HL-60 (cell line): ENCODE data around the gene HOXC5.

Source experiments
- DNase-seq, 2 experiments: peaks; one replicate each; pipeline ENCODE4 v3.0.0-alpha.2; 2010 to 2020; ENCODE audit warnings: low read depth in 1 of 2, low spot score in 1 of 2
- H3K27ac ChIP-seq: fragments of 250-450 bp; sonication (Bioruptor Pico); replicated peaks from 2 replicates; pipeline ENCODE4 v1.5.1; 2020; ENCODE audit warnings: mild to moderate bottlenecking, moderate library complexity
- H3K27me3 ChIP-seq: fragments of 250-450 bp; sonication (Bioruptor Pico); 2 replicates; pipeline ENCODE4 v1.5.1; 2021; ENCODE audit warnings: mild to moderate bottlenecking, moderate library complexity; ENCODE audit not compliant: insufficient read depth, poor library complexity, severe bottlenecking
- H3K4me3 ChIP-seq: replicated peaks from 2 replicates; pipeline ENCODE4 v1.5.1; 2011; ENCODE audit warnings: mild to moderate bottlenecking, control low read depth, low read length; ENCODE audit not compliant: insufficient read depth
- GABPA ChIP-seq: IDR thresholded peaks from 2 replicates; pipeline ENCODE4 v1.6.1; 2012; ENCODE audit warnings: low read depth
- POLR2AphosphoS5 ChIP-seq: IDR thresholded peaks from 2 replicates; pipeline ENCODE4 v1.6.1; 2012; ENCODE audit warnings: low read depth
- SPI1 ChIP-seq: IDR thresholded peaks from 2 replicates; pipeline ENCODE4 v1.6.1; 2012; ENCODE audit warnings: low read depth, mild to moderate bottlenecking, borderline replicate concordance
- TF ChIP-seq, protein P1 (sequence below): IDR thresholded peaks from 2 replicates; pipeline ENCODE4 v1.6.1; 2012; ENCODE audit warnings: low read depth; ENCODE audit not compliant: insufficient replicate concordance
- TF ChIP-seq, protein P2 (sequence below): IDR thresholded peaks from one replicate; pipeline ENCODE4 v1.5.1; 2011; ENCODE audit warnings: low read length, control low read depth, inconsistent platforms; ENCODE audit not compliant: insufficient read depth

The HOXC5 gene

DNA sequence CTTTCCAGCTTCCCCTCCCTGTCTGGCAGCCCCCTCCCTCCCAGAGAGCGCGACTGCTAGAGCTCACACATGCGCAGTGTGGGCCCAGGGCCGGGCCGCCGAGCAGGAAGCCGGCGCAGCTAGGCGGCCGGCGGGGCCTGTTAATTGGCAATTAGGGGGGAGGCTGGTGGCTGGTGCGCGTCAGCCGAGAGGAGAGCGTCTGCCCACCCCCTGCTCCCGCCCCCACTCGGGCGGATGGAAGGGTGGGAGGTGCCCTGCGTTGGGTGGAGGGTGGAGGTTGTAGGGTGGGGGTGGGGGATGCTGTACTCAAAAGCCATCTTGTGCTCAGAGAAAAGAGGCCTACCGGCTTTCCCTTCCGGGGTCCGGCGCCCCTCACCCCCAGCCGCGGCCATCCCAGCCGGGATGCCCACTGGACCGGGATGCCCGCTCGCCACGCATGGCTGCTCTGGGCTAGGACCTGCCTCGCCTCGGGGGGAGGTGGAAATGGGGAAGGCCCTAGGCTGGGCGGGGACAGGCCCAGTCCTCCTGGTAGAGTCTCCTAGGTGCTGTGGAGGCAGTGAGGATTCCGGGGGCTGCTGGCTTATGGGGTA, 14.9 kb upstream of the HOXC5 start:
- Histone ChIP-seq H3K4me3 (peak overlapping the region; percentile 39), H3K27ac (peak overlapping the region; percentile 40), H3K27me3 (peaks cover 42% of the 10 kb centered on the region)
- TF ChIP-seq POLR2AphosphoS5: no peak
- TF ChIP-seq, protein P1, sequence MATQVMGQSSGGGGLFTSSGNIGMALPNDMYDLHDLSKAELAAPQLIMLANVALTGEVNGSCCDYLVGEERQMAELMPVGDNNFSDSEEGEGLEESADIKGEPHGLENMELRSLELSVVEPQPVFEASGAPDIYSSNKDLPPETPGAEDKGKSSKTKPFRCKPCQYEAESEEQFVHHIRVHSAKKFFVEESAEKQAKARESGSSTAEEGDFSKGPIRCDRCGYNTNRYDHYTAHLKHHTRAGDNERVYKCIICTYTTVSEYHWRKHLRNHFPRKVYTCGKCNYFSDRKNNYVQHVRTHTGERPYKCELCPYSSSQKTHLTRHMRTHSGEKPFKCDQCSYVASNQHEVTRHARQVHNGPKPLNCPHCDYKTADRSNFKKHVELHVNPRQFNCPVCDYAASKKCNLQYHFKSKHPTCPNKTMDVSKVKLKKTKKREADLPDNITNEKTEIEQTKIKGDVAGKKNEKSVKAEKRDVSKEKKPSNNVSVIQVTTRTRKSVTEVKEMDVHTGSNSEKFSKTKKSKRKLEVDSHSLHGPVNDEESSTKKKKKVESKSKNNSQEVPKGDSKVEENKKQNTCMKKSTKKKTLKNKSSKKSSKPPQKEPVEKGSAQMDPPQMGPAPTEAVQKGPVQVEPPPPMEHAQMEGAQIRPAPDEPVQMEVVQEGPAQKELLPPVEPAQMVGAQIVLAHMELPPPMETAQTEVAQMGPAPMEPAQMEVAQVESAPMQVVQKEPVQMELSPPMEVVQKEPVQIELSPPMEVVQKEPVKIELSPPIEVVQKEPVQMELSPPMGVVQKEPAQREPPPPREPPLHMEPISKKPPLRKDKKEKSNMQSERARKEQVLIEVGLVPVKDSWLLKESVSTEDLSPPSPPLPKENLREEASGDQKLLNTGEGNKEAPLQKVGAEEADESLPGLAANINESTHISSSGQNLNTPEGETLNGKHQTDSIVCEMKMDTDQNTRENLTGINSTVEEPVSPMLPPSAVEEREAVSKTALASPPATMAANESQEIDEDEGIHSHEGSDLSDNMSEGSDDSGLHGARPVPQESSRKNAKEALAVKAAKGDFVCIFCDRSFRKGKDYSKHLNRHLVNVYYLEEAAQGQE: no peak
- no peak for TF ChIP-seq GABPA
- TF ChIP-seq, protein P2, sequence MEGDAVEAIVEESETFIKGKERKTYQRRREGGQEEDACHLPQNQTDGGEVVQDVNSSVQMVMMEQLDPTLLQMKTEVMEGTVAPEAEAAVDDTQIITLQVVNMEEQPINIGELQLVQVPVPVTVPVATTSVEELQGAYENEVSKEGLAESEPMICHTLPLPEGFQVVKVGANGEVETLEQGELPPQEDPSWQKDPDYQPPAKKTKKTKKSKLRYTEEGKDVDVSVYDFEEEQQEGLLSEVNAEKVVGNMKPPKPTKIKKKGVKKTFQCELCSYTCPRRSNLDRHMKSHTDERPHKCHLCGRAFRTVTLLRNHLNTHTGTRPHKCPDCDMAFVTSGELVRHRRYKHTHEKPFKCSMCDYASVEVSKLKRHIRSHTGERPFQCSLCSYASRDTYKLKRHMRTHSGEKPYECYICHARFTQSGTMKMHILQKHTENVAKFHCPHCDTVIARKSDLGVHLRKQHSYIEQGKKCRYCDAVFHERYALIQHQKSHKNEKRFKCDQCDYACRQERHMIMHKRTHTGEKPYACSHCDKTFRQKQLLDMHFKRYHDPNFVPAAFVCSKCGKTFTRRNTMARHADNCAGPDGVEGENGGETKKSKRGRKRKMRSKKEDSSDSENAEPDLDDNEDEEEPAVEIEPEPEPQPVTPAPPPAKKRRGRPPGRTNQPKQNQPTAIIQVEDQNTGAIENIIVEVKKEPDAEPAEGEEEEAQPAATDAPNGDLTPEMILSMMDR: no peak
- no peak for TF ChIP-seq SPI1
- peak in 1 of 2 experiments; percentile 57 for DNase-seq

DNA sequence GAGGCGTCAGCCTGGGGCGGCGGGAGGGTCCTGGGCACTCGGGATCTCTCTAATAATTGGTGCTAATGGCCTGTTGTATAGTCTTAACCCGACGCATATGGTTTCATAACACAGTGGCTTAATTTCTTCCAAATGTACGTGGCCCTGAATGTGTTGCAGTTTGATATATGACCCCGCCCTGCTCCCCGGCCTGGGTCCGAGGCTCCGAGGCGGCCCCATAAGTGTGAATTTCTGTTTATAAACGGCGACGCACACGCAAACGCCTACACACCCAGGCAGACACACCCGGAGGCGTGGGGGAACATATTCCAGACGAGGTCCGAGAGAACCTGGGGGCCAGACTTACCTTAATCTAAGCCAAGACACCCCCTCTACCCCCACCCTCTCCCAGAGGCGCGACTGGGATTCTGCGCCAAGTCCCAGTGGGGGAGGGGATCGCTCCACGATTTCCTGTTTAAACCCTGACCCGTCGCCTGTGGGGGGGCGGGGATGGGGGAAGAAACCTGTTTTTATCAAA, 14.3 kb upstream of the HOXC5 start:
- Histone ChIP-seq H3K27me3 (peaks cover 37% of the 10 kb centered on the region), H3K4me3 (no peak overlapping the region), H3K27ac (peak overlapping the region; percentile 40)
- no peak for DNase-seq
- TF ChIP-seq, protein P2: no peak
- TF ChIP-seq GABPA (no peak), POLR2AphosphoS5 (no peak), SPI1 (no peak)
- TF ChIP-seq, protein P1: no peak

DNA sequence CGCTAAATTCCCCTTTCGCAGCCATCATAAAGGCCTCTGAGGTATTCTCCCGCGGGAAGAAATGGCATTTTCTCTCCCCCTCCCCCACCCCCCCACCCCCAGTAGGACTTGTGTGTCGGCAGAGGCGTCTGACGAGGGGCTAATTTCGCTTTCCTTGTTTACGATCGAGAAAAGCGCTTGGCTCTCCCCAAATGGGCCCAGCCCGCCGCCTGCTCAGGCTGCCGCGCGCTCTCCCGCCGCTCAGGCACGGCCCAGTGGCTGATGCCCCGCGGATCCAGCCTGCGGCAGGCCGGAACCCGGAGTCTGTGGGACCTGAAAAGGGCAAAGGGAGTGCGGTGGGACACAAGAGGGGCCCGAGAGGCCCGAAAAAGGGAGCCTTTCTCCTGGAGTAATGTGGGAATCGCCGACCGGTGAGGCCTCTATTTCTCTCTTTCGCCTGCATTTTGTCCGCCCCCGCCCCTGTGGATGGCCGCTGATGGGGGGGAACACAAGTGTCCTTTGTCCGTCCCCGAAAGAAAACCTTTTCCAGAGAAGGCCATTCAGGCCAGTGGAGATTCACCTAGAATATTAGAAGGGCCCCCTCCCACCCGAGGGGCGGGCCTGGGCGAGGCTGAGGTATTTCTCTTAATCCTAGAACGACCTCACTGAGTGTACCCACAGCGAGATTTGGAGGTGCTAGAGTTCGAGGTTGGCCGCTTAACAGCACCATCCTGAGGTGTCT, 13.6 kb upstream of the HOXC5 start:
- DNase-seq: no peak

More for the DNA sequence above, 13.6 kb upstream of the HOXC5 start:
- Histone ChIP-seq H3K27ac (no peak overlapping the region), H3K4me3 (no peak overlapping the region), H3K27me3 (peaks cover 31% of the 10 kb centered on the region)
- TF ChIP-seq GABPA (no peak), SPI1 (no peak), POLR2AphosphoS5 (no peak)
- TF ChIP-seq, protein P2: no peak
- TF ChIP-seq, protein P1: no peak
